ENCODE data around the gene MRPS23. TPM values are rescaled to one million over a fixed set of nuclear protein-coding genes. Genes with fewer than 3 reads are reported as not detected.

Gene MRPS23
- total and polyA plus RNA-seq, 2 of the 13 experiments (the other 11 are each of a cell fraction or from before 2014, with no cell fraction given): 63.2 to 181 TPM

DNA sequence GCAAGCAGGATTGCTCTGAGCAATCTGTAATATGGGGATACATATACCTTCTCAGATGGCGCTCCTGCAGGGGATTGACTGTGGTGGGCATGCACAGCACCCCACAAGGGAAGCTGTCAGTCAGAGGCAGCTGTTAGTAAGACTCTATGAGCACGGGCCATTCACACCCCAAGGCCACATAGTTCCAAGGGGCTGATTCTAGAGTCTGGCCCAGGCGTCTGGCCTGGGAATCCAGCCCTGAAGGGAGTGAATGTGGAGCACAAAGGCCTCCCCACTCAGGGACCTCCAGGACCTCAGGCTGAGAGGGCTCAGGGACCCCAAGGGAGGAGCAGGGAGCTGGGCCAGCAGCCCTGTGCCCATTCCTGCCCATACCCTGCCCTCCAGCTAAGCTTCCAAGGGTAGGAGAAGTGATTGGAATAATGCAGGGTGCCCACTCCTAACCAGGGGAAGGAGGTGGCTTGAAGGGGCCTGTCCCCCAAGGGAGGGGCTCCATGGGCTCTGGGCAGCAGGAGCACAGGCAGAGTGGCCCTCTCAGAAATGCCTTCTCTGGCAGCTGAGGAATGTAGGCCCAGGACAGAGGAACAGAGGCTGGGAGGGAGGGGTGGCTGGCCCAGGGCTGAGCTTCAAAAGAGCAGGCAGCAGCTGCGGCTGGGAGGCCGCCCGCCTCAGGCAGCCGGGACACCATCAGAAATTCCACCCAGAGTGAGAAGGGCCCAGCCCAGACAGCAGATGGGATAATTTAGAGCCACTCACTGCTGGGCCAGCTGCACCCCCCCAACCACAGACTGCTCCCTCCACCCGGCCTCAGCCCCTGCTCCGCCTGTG, 48.9 kb upstream of the MRPS23 start:
- no TSS peak for BruUV-seq (replicated peaks)
- ATAC-seq (peak; percentile 61), FAIRE-seq (no peak), DNase-seq (ENCODE audit: low spot score) (peak; percentile 72)
- POLR2A ChIA-PET: interaction anchor here (0.9 to 3.2 kb wide), 6 partner anchors 19 to 95 kb away, joined by 3 to 9 read pairs (median 4); partner anchors contain the start of genes CUEDC1 and MRPS23
- Histone ChIP-seq H4K20me1 (ENCODE audit: insufficient read depth, low read length) (no peaks in the 10 kb centered on the region), H3K36me3 (replicated peaks in 1 of 2; ENCODE audit: control insufficient read depth in 1 of 2, insufficient read depth in 2 of 2, low read length in 2 of 2) (no peaks in the 10 kb centered on the region), H3K4me3 (replicated peaks in 1 of 3; ENCODE audit: insufficient read depth in 1 of 3, low read depth in 2 of 3, low read length in 3 of 3) (no peak overlapping the region), H3K4me2 (ENCODE audit: low read depth, low read length) (0 out of 2 replicates have a peak overlapping the region, but pooled peaks have one; percentile 18), H3K27me3 (ENCODE audit: control insufficient read depth in 1 of 2, insufficient read depth in 2 of 2, low read length in 2 of 2) (no peaks in the 10 kb centered on the region), H3K9me3 (ENCODE audit: low read length) (no peaks in the 10 kb centered on the region), H3K9ac (ENCODE audit: insufficient read depth, low read depth, low read length) (peak overlapping the region; percentile 24), H3K27ac (ENCODE audit: extremely low read length, insufficient read depth, low read length) (peak overlapping the region; percentile 10), H2AFZ (ENCODE audit: low read length) (no peak overlapping the region), H3K79me2 (ENCODE audit: insufficient read depth, low read length) (no peaks in the 10 kb centered on the region), H3K4me1 (ENCODE audit: insufficient read depth, low read length) (peaks cover 80% of the 10 kb centered on the region)
- intact Hi-C loops (cut with micrococcal nuclease; ENCODE audit: unreplicated experiment): no loop called here
- 62% methylated on average over 6 of the region's 9 CpGs for WGBS (ENCODE audit: low lambda C conversion rate)
- CTCF ChIA-PET (ENCODE audit: low intra/inter-chr PET ratio, low total read pairs): no interaction called here
- in situ Hi-C loops (cut with HindIII; ENCODE audit: extremely low pct_ligation_motif_present, low pct_unique_long_range_greater_than_20kb): loop anchor here (10.0 kb wide), 1 partner anchor 216 kb away; no protein-coding TSS in a partner anchor
- TF ChIP-seq ZNF34 (CRISPR knock-in tag; IDR thresholded peaks at IDR 0.05; ENCODE audit: borderline replicate concordance): 0 out of 2 replicates have a peak, but pooled peaks have one; percentile 38
- TF ChIP-seq, protein P1, sequence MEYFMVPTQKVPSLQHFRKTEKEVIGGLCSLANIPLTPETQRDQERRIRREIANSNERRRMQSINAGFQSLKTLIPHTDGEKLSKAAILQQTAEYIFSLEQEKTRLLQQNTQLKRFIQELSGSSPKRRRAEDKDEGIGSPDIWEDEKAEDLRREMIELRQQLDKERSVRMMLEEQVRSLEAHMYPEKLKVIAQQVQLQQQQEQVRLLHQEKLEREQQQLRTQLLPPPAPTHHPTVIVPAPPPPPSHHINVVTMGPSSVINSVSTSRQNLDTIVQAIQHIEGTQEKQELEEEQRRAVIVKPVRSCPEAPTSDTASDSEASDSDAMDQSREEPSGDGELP (IDR thresholded peaks at IDR 0.05; ENCODE audit: borderline replicate concordance, low read depth): peak; percentile 32; the same call in 1 of the 2 replicates
- no peak for TF ChIP-seq BRD4 (CRISPR knock-in tag; IDR thresholded peaks at IDR 0.05)
- TF ChIP-seq FOXO1 (CRISPR knock-in tag; IDR thresholded peaks at IDR 0.05): no peak
- TF ChIP-seq ZNF501 (CRISPR knock-in tag; IDR thresholded peaks at IDR 0.05): 0 out of 2 replicates have a peak, but pooled peaks have one; percentile 20
- TF ChIP-seq, protein P2, sequence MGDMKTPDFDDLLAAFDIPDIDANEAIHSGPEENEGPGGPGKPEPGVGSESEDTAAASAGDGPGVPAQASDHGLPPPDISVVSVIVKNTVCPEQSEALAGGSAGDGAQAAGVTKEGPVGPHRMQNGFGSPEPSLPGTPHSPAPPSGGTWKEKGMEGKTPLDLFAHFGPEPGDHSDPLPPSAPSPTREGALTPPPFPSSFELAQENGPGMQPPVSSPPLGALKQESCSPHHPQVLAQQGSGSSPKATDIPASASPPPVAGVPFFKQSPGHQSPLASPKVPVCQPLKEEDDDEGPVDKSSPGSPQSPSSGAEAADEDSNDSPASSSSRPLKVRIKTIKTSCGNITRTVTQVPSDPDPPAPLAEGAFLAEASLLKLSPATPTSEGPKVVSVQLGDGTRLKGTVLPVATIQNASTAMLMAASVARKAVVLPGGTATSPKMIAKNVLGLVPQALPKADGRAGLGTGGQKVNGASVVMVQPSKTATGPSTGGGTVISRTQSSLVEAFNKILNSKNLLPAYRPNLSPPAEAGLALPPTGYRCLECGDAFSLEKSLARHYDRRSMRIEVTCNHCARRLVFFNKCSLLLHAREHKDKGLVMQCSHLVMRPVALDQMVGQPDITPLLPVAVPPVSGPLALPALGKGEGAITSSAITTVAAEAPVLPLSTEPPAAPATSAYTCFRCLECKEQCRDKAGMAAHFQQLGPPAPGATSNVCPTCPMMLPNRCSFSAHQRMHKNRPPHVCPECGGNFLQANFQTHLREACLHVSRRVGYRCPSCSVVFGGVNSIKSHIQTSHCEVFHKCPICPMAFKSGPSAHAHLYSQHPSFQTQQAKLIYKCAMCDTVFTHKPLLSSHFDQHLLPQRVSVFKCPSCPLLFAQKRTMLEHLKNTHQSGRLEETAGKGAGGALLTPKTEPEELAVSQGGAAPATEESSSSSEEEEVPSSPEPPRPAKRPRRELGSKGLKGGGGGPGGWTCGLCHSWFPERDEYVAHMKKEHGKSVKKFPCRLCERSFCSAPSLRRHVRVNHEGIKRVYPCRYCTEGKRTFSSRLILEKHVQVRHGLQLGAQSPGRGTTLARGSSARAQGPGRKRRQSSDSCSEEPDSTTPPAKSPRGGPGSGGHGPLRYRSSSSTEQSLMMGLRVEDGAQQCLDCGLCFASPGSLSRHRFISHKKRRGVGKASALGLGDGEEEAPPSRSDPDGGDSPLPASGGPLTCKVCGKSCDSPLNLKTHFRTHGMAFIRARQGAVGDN (CRISPR knock-in tag; IDR thresholded peaks at IDR 0.05): peak; percentile 57; the same call in 1 of the 2 replicates
- peak; percentile 55; the same call in 1 of the 2 replicates for TF ChIP-seq ZNF891 (CRISPR knock-in tag; IDR thresholded peaks at IDR 0.05)
- TF ChIP-seq, protein P3, sequence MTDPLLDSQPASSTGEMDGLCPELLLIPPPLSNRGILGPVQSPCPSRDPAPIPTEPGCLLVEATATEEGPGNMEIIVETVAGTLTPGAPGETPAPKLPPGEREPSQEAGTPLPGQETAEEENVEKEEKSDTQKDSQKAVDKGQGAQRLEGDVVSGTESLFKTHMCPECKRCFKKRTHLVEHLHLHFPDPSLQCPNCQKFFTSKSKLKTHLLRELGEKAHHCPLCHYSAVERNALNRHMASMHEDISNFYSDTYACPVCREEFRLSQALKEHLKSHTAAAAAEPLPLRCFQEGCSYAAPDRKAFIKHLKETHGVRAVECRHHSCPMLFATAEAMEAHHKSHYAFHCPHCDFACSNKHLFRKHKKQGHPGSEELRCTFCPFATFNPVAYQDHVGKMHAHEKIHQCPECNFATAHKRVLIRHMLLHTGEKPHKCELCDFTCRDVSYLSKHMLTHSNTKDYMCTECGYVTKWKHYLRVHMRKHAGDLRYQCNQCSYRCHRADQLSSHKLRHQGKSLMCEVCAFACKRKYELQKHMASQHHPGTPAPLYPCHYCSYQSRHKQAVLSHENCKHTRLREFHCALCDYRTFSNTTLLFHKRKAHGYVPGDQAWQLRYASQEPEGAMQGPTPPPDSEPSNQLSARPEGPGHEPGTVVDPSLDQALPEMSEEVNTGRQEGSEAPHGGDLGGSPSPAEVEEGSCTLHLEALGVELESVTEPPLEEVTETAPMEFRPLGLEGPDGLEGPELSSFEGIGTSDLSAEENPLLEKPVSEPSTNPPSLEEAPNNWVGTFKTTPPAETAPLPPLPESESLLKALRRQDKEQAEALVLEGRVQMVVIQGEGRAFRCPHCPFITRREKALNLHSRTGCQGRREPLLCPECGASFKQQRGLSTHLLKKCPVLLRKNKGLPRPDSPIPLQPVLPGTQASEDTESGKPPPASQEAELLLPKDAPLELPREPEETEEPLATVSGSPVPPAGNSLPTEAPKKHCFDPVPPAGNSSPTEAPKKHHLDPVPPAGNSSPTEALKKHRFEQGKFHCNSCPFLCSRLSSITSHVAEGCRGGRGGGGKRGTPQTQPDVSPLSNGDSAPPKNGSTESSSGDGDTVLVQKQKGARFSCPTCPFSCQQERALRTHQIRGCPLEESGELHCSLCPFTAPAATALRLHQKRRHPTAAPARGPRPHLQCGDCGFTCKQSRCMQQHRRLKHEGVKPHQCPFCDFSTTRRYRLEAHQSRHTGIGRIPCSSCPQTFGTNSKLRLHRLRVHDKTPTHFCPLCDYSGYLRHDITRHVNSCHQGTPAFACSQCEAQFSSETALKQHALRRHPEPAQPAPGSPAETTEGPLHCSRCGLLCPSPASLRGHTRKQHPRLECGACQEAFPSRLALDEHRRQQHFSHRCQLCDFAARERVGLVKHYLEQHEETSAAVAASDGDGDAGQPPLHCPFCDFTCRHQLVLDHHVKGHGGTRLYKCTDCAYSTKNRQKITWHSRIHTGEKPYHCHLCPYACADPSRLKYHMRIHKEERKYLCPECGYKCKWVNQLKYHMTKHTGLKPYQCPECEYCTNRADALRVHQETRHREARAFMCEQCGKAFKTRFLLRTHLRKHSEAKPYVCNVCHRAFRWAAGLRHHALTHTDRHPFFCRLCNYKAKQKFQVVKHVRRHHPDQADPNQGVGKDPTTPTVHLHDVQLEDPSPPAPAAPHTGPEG (CRISPR knock-in tag; IDR thresholded peaks at IDR 0.05): peak; percentile 27; the same call in 1 of the 2 replicates
- peak; percentile 49; the same call in 1 of the 2 replicates for TF ChIP-seq KDM2A (CRISPR knock-in tag; IDR thresholded peaks at IDR 0.05; ENCODE audit: borderline replicate concordance, low read depth)
- peak; percentile 34; the same call in 1 of the 2 replicates for TF ChIP-seq TBX2 (CRISPR knock-in tag; IDR thresholded peaks at IDR 0.05; ENCODE audit: borderline replicate concordance)

Measured in HepG2 (cell line).